ENCODE measurements around the gene TRAF2.

TRAF2 gene

DNA sequence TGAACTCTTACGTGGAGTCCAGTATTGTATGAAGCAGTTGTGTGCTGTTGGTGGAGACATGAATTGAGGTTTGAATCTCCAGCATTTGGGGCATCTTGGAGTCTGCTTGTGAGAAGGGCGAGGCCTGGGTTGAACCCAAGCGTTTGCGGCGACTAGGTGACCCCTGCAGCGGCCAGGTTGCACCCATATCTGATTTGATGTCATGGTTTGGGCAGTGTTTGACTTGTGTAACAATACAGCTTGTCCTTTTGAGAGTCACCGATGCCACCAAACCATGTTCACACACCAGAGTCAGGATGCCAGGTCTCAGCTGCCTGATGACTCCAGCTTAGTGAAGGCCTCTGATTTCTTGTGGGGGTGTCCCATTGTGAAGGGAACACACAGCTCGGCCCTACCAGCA is 2.1 kb downstream of the TRAF2 start:
- H3K27ac ChIP-seq (ENCODE audit: low read depth, low read length, severe bottlenecking): no peak overlapping the region
- 98 to 100% methylated on average over 6 to 7 of the region's 8 CpGs for WGBS, 2 experiments (ENCODE audit: insufficient coverage in 2 of 2)
- H3K4me1 ChIP-seq (ENCODE audit: control insufficient read depth, insufficient read depth, low read length, poor library complexity, severe bottlenecking): no peaks in the 10 kb centered on the region
- H3K4me3 ChIP-seq (ENCODE audit: extremely low read depth, insufficient read depth, low read length, poor library complexity, severe bottlenecking): no peak overlapping the region
- H3K36me3 ChIP-seq (ENCODE audit: control insufficient read depth, insufficient read depth, low read length): peaks cover 29% of the 10 kb centered on the region
- no peaks in the 10 kb centered on the region for H3K9me3 ChIP-seq (ENCODE audit: control insufficient read depth, low read length)

DNA sequence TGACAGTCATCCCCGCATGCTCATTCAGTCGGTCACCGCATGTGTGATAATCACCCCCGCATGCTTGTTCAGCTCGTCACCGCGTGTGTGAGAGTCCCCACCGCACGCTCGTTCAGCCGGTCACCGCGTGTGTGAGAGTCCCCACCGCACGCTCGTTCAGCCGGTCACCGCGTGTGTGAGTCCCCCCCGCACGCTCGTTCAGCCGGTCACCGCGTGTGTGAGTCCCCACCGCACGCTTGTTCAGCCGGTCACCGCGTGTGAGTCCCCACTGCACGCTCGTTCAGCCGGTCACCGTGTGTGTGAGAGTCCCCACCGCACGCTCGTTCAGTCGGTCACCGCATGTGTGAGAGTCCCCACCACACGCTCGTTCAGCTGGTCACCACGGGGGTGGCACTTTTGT is 3.5 kb downstream of the TRAF2 start:
- H3K9me3 ChIP-seq (ENCODE audit: control insufficient read depth, low read length): no peaks in the 10 kb centered on the region
- no peak overlapping the region for H3K4me3 ChIP-seq (ENCODE audit: extremely low read depth, insufficient read depth, low read length, poor library complexity, severe bottlenecking)
- 95 to 98% methylated on average over 36 to 42 of the region's 42 CpGs for WGBS, 2 experiments (ENCODE audit: insufficient coverage in 2 of 2)
- no peak overlapping the region for H3K27ac ChIP-seq (ENCODE audit: low read depth, low read length, severe bottlenecking)
- no peaks in the 10 kb centered on the region for H3K4me1 ChIP-seq (ENCODE audit: control insufficient read depth, insufficient read depth, low read length, poor library complexity, severe bottlenecking)
- peaks cover 39% of the 10 kb centered on the region for H3K36me3 ChIP-seq (ENCODE audit: control insufficient read depth, insufficient read depth, low read length)

GRCh38 chr9:136890661-136891060 is 4.3 kb downstream of the TRAF2 start:
- H3K4me1 ChIP-seq (ENCODE audit: control insufficient read depth, insufficient read depth, low read length, poor library complexity, severe bottlenecking): no peaks in the 10 kb centered on the region
- H3K36me3 ChIP-seq (ENCODE audit: control insufficient read depth, insufficient read depth, low read length): peaks cover 45% of the 10 kb centered on the region
- 91 to 94% methylated on average over 9 to 13 of the region's 13 CpGs for WGBS, 2 experiments (ENCODE audit: insufficient coverage in 2 of 2)
- H3K27ac ChIP-seq (ENCODE audit: low read depth, low read length, severe bottlenecking): no peak overlapping the region
- no peak overlapping the region for H3K4me3 ChIP-seq (ENCODE audit: extremely low read depth, insufficient read depth, low read length, poor library complexity, severe bottlenecking)
- no peaks in the 10 kb centered on the region for H3K9me3 ChIP-seq (ENCODE audit: control insufficient read depth, low read length)

- Histone ChIP-seq H3K27ac (ENCODE audit: low read depth, low read length, severe bottlenecking) (no peak overlapping the region), H3K4me3 (ENCODE audit: extremely low read depth, insufficient read depth, low read length, poor library complexity, severe bottlenecking) (no peak overlapping the region), H3K36me3 (ENCODE audit: control insufficient read depth, insufficient read depth, low read length) (peaks cover 73% of the 10 kb centered on the region), H3K4me1 (ENCODE audit: control insufficient read depth, insufficient read depth, low read length, poor library complexity, severe bottlenecking) (peaks cover 7% of the 10 kb centered on the region), H3K9me3 (ENCODE audit: control insufficient read depth, low read length) (no peaks in the 10 kb centered on the region)
- WGBS, 2 experiments (ENCODE audit: insufficient coverage in 2 of 2): 84 to 97% methylated on average over 9 to 10 of the region's 11 CpGs
Measured at GRCh38 chr9:136896027-136896426, 9.7 kb downstream of the TRAF2 start.

DNA sequence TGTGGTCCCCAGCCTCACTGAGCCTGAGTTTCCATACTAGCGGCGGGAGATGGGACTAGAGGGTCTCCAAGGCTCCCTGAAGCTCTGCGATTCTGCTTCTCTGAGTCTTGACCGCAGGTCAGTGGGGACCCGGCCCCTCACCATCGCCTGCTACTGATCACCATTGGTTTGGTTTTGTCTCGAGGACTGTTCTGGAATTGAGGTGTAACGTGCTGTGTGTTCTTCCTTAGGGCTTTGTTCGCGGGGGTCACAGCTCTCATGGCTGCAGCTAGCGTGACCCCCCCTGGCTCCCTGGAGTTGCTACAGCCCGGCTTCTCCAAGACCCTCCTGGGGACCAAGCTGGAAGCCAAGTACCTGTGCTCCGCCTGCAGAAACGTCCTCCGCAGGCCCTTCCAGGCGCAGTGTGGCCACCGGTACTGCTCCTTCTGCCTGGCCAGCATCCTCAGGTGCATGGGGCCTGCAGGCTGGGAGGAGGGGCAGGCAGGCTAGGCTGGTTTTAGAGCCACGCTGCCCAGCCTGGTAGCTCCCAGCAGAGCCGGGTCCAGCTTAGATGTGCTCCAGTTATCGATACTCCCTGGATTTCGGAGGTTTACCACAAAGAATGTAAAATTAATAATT is 12.3 kb downstream of the TRAF2 start:
- no peak overlapping the region for H3K27ac ChIP-seq (ENCODE audit: low read depth, low read length, severe bottlenecking)
- H3K4me3 ChIP-seq (ENCODE audit: extremely low read depth, insufficient read depth, low read length, poor library complexity, severe bottlenecking): no peak overlapping the region
- H3K4me1 ChIP-seq (ENCODE audit: control insufficient read depth, insufficient read depth, low read length, poor library complexity, severe bottlenecking): peaks cover 21% of the 10 kb centered on the region
- peaks cover 69% of the 10 kb centered on the region for H3K36me3 ChIP-seq (ENCODE audit: control insufficient read depth, insufficient read depth, low read length)
- H3K9me3 ChIP-seq (ENCODE audit: control insufficient read depth, low read length): no peaks in the 10 kb centered on the region
- WGBS, 2 experiments (ENCODE audit: insufficient coverage in 2 of 2): 96 to 98% methylated on average over 17 to 18 of the region's 21 CpGs

DNA sequence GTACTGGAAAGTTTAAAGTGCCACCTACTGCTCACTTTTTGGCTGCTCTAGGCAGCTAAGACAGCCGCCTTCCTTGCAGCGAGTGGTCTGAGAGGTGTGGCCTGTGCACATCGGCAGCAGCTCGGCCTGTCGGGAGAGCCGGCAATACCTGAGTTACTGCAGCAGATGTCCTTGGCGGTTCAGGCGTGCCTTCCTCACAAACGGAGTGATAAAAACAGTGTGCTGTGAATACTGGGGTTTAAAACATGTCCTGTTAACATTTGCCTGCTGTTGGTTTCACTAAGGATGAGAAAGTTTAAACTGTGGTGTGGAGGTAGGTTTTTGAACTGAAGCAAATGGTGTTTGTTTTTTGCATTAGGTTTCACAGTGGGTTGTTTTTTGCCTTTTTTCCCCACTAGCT is 12.9 kb downstream of the TRAF2 start:
- H3K9me3 ChIP-seq (ENCODE audit: control insufficient read depth, low read length): no peaks in the 10 kb centered on the region
- 89 to 90% methylated on average over 7 to 9 of the region's 9 CpGs for WGBS, 2 experiments (ENCODE audit: insufficient coverage in 2 of 2)
- H3K27ac ChIP-seq (ENCODE audit: low read depth, low read length, severe bottlenecking): no peak overlapping the region
- H3K36me3 ChIP-seq (ENCODE audit: control insufficient read depth, insufficient read depth, low read length): peaks cover 72% of the 10 kb centered on the region
- H3K4me1 ChIP-seq (ENCODE audit: control insufficient read depth, insufficient read depth, low read length, poor library complexity, severe bottlenecking): peaks cover 21% of the 10 kb centered on the region
- H3K4me3 ChIP-seq (ENCODE audit: extremely low read depth, insufficient read depth, low read length, poor library complexity, severe bottlenecking): no peak overlapping the region

DNA sequence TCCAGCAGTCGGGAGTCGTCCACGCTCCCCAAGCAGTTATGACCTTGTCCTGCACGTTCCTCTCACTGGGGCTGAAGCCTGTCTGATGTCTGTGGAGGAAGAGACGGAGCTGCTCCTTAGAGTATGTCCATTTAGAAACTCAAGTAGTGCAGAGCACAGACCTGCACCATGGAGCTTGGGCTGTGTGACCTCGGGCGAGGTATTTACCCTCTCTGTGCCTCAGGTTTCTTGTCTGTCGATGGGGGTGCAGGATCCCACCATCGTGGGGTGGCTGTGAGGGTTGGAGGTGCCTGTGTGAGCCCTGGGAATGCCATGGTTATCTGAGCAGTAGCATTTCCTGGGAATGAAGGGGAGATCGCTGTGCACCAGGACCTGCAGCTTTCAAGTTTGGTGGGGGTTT is 14.2 kb downstream of the TRAF2 start:
- peak overlapping the region; percentile 75 for H3K27ac ChIP-seq (ENCODE audit: low read depth, low read length, severe bottlenecking)
- H3K4me1 ChIP-seq (ENCODE audit: control insufficient read depth, insufficient read depth, low read length, poor library complexity, severe bottlenecking): peaks cover 21% of the 10 kb centered on the region
- no peak overlapping the region for H3K4me3 ChIP-seq (ENCODE audit: extremely low read depth, insufficient read depth, low read length, poor library complexity, severe bottlenecking)
- H3K9me3 ChIP-seq (ENCODE audit: control insufficient read depth, low read length): no peaks in the 10 kb centered on the region
- 100% methylated on average over 6 to 10 of the region's 10 CpGs for WGBS, 2 experiments (ENCODE audit: insufficient coverage in 2 of 2)
- peaks cover 73% of the 10 kb centered on the region for H3K36me3 ChIP-seq (ENCODE audit: control insufficient read depth, insufficient read depth, low read length)

DNA sequence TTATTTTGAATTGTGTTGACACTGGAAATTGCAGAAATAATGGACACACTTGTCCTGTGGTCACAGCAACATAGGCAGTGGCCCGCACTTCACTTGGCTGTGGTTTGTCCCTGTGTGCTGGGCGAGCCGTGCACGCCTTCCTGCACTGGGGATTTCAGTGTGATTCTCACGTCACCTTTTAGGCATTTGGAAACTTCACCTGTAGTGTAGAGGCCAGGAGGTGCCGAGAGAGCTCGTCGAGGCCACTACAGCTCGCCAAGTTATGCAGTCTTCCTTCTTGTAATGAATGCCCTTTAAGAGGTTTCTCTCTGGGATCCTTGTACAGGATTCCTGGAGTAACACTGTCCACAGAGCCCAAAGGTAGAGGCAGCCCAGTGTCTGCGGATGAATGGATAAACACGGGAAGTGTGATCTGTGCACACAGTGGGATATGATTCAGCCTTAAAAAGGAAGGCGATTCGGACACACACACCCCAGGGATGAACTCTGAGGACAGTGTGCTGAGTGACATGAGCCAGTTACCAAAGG is 14.7 kb downstream of the TRAF2 start:
- WGBS, 2 experiments (ENCODE audit: insufficient coverage in 2 of 2): 96 to 97% methylated on average over 13 of the region's 13 CpGs
- H3K4me1 ChIP-seq (ENCODE audit: control insufficient read depth, insufficient read depth, low read length, poor library complexity, severe bottlenecking): peaks cover 21% of the 10 kb centered on the region
- H3K4me3 ChIP-seq (ENCODE audit: extremely low read depth, insufficient read depth, low read length, poor library complexity, severe bottlenecking): no peak overlapping the region
- peaks cover 72% of the 10 kb centered on the region for H3K36me3 ChIP-seq (ENCODE audit: control insufficient read depth, insufficient read depth, low read length)
- H3K9me3 ChIP-seq (ENCODE audit: control insufficient read depth, low read length): no peaks in the 10 kb centered on the region
- H3K27ac ChIP-seq (ENCODE audit: low read depth, low read length, severe bottlenecking): peak overlapping the region; percentile 75

DNA sequence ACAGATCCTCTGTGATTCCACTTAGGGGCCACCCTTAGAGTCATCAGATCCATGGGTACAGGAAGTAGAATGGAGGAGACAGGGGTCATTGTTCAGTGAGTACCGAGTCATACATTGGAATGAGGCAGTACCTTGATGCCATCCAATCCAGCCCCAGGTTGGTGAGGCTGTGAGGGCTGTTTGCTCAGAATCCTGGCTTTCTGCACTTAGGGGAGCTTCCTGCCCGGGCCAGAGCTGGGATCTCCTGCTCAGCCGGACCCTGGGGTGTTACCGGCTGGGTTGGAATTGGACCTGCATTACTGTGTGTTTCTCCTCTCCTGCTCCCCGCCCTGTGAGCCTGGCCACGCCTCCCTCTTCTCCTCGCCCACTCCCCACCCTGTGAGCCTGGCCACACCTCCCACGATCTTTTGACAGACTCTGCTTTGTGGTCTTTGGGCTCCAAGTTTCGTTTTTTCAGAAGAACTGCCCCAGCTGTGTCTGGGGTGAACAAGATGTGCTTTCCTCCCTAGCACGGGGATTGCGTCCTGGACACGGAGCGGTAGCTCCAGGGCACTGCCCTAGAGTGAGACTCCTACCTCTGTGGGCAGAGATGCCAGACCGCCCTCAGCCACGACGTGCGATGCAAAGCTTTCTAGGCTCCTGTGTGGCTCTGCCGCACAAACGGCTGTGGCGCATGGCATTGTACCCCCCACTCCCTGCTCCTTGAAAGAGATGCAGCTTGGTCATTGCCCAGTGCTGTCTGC is 15.4 kb downstream of the TRAF2 start:
- peaks cover 21% of the 10 kb centered on the region for H3K4me1 ChIP-seq (ENCODE audit: control insufficient read depth, insufficient read depth, low read length, poor library complexity, severe bottlenecking)
- H3K27ac ChIP-seq (ENCODE audit: low read depth, low read length, severe bottlenecking): peak overlapping the region; percentile 75
- WGBS, 2 experiments (ENCODE audit: insufficient coverage in 2 of 2): 86 to 91% methylated on average over 15 to 20 of the region's 20 CpGs
- H3K9me3 ChIP-seq (ENCODE audit: control insufficient read depth, low read length): no peaks in the 10 kb centered on the region
- H3K36me3 ChIP-seq (ENCODE audit: control insufficient read depth, insufficient read depth, low read length): peaks cover 76% of the 10 kb centered on the region
- no peak overlapping the region for H3K4me3 ChIP-seq (ENCODE audit: extremely low read depth, insufficient read depth, low read length, poor library complexity, severe bottlenecking)

GRCh38 chr9:136902259-136902821 is 16.0 kb downstream of the TRAF2 start:
- Histone ChIP-seq H3K4me3 (ENCODE audit: extremely low read depth, insufficient read depth, low read length, poor library complexity, severe bottlenecking) (no peak overlapping the region), H3K36me3 (ENCODE audit: control insufficient read depth, insufficient read depth, low read length) (peaks cover 80% of the 10 kb centered on the region), H3K9me3 (ENCODE audit: control insufficient read depth, low read length) (no peaks in the 10 kb centered on the region), H3K4me1 (ENCODE audit: control insufficient read depth, insufficient read depth, low read length, poor library complexity, severe bottlenecking) (peaks cover 21% of the 10 kb centered on the region), H3K27ac (ENCODE audit: low read depth, low read length, severe bottlenecking) (peak overlapping the region; percentile 75)
- 93 to 97% methylated on average over 13 to 14 of the region's 15 CpGs for WGBS, 2 experiments (ENCODE audit: insufficient coverage in 2 of 2)

Data from mesodermal cell (in vitro differentiated cells).